Ramos (cell line): ENCODE measurements around the gene PARP1.

Experiments
- in situ Hi-C: fragments of 300-500 bp; cut with MboI; formaldehyde crosslinking; loops from one replicate; pipeline ENCODE4 v1.14.3; 2022; ENCODE audit warnings: low sequenced_read_pairs; ENCODE audit not compliant: unreplicated experiment

Gene PARP1

DNA sequence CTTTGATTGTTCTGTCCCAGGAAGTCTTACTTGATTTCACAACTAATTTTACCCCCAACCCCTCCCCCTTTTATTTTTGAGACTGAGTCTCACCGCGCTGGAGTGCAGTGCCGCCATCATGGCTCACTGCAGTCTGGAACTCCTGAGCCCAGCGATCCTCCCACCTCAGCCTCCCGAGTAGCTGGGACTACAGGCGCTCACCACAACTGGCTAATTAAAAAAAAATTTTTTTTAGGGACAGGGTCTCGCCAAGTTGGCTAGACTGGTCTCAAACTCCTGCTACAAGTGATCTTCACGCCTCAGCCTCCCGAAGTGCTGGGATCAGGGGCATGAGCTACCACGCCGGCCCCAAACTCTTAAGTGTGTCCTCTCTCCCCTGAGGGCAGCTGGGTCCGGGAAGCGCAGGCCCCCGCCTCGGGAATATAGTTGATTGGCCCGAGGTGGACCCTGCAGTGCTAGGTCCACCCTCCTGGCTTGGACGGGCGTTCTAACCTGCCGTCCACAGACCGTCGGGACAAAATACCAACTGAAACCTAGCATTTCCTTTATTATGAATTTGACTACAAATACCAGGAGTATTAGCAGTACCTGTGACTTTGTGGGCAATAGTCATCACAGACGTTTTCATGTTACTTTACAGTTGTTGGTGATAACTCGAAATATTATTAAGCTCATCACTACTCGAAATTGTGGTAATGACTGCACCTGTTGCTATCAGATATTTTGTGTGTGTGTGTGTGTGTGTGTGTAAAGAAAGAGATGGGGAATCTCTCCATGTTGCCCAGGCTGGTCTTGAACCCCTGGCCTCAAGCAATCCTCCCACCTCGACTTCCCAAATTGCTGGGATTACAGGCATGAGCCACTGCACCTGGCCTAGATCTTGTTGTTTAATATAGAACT, 642 bp upstream of the PARP1 start:
- in situ Hi-C loops, result no loop called here

DNA sequence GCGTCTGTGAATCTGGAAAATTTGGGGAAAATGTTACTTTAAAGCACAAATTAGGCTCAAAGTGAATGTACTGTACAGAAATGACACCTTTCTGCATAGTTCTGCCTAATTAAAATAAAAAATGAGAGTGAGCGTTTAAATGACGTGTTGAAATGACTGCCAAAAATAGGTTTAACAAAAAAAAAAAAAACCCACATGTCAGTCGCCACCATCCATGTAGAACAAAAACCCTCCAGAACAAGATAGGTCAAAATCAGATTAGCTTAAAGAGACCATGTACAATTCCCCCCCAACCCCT, 745 bp downstream of the PARP1 start:
- in situ Hi-C loops, result no loop called here

DNA sequence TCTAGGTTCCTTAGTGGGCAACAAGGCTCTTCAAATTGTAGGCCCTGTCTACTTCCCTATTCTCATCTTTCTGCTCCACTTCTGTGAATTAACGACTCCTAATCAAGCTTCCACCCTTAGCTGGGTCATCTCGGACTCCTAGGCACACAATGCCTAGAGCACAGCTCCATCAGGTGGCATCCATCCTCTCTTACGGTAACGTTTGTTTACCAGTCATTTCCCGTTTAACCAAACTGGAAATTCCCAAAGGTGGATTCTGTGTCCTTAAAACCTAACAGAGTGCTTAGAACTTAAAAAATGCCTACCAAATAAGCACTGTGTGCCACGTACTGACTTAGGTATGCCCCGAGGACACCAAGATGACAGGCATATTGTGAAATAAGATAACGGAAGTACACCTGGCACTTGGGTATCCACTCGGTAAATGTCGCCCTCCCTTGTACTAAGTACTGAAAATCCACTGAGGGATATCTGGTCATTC, 1.5 kb downstream of the PARP1 start:
- in situ Hi-C loops, result no loop called here

DNA sequence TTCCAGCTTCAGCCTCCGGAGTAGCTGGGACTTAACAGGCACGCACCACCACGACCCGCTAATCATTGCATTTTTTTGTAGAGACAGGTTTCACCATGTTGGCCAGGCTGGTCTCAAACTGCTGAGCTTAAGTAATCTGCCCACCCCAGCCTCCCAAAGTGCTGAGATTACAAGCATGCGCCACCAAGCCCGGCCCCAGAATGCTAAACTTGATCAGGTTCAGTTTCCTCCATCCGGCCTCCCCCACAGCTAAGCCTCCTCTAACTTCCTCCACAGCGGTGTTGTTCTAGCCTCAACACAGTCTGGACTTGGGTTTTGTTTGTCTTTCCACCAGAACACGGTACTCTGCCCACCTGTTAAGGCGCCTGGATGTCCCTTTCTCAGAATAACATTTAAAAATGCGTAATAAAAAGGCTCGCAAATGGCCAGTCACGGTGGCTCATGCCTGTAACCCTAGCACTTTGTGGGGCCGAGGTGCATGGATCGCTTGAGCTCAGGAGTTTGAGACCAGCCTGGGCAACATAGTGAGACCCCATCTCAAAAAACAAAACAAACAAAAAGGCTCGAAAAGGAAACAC, 2.4 kb downstream of the PARP1 start:
- in situ Hi-C loops, result no loop called here

DNA sequence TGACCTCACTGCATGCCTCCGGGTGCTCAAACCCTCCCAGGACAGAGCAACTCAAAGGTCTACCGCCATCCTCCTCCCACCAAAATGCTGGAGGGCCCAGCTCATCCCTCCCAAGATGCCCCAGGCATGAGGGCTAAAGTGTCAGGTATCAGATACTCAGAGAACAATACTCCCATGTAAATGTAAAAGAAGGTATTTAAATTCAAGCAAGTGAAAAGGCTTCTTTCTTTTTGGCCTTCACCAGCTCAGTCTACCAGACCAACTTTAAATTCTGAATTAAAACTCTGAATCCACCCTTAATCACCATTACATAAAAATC, 3.0 kb downstream of the PARP1 start:
- in situ Hi-C loops, result no loop called here

DNA sequence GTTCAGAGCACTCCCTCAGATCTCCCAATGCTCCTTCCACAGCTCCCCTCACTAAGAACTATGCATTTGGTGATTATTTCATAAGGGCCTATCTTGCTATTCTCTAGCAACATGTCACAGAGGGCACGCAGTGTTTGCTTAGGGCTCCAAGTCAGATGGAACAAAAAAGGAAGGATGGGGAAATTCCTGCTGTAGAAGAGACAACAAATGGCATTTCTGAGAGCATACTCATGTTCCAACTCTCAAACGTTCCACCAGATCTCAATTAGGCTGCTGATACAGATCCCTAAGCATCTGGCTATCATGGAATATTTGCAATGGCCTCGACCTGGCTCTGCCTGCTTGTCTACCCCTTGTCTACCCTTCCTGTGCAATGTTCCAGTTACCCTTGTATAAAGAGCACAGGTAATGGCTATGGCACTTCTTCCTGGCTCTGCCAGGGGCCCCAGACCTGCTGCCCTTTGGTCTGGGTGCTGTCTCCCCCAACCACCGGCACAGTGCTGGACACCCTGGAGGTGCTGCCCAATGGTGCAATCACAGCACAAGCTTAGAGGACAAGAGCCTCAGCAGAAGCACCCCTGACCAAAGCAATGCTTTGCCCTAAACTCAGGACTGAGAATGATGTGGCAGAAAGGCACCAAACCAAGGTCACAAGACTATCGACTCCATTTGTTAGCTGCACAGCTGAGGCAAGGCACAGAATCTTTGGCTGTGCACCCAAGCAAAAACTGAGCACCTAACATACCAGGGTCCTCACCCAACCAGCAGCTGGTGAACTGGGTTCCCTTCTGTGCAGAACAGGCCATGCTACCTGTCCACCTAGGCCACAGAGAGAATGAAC, 3.6 kb downstream of the PARP1 start:
- in situ Hi-C loops, result no loop called here

DNA sequence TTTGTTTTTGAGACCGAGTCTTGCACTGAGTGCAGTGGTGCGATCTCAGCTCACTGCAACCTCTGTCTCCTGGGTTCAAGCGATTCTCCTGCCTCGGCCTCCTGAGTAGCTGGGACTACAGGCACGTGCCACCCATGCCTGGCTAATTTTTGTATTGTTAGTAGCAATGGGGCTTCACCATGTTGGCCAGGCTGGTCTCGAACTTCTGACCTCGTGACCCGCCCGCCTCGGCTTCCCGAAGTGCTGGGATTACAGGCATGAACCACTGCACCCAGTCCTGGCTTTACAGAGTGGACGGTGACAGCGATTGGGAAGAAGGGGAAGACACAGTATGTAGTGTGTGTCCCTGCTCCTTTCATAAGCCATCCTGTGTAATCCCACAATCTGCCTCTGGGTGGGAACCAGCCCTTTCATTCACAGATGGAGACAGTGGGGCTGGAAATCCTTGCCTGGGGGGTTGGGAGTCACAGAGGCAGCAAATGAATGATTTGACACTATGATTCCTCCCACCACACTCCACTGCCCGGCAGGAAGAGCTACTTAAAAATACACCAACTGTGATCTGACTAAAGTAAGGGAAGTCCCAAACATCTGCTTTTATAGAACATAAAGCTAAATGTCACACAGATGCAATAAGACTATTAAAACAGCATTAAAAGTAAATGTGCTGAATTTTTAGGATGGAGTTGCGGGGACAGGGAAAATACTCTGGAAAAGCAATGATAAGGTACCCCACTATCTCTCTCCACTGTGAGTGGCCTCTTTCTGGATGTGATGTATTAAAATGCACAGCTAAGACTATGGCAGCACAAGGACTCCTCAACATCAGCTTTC, 4.5 kb downstream of the PARP1 start:
- in situ Hi-C loops, result no loop called here

DNA sequence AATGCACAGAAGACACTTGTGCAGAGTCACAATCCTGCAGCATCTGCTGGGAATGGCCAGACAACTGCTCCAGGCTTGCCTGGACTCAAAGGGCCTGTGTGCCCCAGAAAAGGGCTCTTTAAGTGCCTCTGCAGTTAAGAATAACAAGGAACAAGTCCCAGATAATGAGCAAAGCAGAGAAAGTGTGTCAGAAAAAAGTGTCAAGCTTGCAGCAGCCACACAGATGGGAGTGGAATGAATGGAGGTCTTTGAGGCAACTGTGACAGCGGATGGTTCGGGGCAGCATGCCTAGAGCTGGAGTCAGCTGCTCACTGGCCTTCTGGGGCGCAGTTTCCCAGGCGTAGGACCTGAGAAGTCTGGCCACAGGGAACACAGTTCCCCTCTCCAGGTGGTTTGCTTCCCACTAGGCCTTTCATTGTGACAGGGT, 5.1 kb downstream of the PARP1 start:
- in situ Hi-C loops, result no loop called here

DNA sequence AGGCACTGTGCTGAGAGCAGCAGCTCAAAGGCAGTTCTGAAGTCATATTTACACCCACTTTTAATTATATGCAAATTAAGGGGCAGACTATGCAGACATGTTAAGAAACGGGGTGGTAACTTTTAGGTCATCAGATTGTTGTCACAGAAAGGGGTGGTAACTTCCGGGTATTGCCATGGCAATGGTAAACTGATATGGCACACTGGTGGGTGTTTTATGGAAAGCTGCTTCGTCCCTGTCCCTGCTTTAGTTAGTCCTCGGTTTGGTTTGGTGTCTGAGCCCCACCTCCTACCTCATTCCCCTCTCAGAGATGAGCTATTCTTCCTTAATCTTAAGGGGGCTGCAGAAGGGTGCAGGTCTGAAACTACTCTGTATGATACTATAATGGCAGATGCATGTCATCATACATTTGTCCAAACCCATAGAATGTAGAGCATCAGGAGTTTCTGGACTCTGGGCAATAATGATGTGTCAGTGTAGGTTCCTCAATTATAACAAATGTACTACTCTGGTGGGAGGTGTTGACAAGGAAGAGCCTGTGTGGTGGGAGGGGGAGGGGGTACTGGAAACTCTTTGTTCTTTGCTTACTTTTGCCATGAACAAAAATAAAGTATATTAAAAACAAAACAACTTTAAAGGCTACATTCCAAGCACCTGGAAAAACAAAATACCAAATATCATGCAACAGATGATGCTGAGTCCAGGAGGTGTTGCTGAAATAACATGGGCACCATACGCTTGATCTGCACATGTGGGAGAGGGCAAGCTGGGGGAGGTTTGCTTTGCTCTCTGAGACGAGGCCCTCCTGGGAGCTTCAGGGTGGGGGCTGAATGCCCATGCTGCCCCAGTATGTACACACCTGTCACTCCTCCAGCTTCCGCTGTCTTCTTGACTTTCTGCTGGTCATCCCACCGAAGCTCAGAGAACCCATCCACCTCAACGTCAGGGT, 6.3 kb downstream of the PARP1 start:
- in situ Hi-C loops, result no loop called here

DNA sequence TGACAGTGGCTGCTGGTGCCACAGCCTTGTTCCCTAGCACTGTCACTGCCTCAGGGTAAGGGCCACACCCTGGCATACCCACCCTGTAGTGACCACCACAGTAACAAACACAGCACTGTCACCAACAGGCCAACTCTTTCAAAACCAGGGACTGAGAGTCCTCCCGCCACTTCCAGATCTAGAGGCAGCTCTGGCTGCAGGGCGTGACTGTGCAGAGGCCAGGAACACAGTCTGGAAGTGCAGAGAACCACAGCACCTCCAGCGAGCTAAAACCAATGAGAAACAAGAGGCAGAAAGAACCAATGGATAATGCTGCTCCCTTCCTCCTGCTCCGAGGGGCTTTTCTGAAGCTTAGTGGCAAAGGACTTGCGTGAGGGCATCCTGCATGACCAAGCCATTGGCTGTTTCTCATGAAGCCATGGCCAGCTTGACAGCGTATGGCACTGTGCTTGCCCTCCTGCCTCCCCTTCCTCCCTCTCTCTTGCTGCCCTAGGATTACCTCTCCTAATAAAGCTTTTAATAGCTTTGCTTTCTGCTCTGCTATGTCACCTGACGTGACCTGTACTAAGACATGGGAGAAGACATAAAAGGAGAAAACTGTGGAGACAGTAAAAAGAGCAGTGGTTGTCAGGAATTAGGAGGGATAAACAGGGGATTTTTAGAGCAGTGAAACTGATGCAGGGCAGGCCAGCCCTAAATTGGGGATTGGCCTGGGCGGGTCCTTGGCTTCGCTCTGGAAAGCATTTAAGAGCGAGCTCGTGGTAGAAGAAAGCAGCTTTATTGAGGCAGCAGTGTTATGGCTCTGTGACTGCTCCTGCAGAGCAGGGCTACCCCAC, 7.2 kb downstream of the PARP1 start:
- in situ Hi-C loops, result no loop called here

DNA sequence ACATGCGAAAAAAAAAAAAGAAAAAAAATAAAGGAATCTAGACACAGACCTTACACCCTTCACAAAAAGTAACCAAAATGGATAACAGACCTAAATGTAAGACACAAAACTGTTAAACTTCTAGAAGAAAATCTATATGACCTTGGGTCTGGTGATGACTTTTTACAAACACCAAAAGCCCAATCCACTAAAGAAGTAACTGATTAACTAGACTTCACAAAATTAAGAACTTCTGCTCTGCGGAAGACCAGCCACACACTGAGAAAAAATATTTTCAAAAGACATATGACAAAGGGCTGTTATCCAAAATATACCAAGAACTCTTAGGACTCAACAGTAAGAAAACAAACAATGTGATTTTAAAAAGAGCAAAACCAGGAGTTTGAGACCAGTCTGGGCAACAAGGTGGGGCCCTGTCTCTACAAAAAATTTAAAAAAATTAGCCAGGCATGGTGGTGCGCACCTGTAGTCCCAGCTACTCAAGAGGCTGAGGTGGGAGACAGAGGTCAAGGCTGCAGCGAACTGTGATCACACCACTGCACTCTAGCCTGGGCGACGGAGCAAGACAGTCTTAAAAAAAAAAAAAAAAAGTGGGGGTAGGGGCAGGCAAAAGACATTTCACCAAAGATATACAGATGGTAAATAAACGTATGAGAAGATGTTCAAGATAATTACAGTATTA, 9.8 kb downstream of the PARP1 start:
- in situ Hi-C loops, result no loop called here

DNA sequence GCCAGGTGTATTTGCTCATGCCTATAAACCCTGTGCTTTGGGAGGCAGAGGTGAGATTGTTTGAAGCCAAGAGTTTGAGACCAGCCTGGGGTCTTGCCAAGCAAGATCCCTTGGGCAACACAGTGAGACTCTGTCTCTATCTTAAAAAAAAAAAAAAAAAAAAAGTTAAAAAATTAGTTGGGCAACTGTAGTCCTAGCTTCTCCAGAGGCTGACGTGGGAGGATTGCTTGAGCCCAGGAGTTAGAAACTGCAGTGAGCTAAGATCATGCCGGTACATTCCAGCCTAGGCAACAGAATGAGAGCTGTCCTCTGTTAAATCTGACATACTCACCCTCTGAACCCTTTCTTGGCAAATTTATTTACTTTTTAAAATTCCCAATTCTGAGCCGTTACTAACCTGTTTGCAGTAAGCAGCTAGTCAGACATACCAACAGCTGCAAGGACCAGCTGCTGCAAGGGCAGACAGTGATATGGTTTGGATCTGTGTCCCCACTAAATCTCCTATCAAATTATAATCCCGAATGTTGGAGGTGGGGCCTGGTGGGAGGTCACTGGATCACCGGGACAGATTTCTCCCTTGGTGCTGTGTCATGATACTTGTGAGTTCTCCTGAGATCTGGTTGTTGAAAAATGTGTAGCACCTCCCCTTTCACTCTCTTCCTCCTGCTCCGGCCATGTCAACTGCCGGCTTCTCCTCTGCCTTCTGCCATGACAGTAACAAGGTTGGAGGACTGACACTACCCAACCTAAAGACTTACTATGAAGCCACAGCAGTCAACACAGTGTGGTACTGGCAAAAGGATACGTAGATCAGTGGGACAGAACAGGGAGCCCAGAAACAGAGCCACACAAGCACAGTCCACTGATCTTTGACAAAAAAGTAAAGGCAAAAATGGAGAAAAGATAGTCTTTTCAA, 10.6 kb downstream of the PARP1 start:
- in situ Hi-C loops, result no loop called here

DNA sequence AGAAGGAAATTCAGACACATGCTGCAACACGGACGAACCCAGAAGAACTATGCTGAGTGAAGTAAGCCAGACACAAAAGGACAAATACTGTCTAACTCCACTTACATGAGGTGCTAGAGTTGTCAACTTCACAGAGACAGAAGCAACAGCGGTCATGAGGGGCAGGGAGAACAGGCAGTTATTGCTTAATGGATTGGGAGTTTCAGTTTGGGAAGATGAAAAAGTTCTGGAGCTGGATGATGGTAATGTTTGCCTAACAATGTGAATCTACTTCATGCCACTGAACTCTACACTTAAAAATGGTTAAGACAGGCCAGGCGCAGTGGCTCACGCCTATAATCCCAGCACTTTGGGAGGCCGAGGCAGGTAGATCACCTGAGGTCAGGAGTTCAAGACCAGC, 12.1 kb downstream of the PARP1 start:
- in situ Hi-C loops, result no loop called here

DNA sequence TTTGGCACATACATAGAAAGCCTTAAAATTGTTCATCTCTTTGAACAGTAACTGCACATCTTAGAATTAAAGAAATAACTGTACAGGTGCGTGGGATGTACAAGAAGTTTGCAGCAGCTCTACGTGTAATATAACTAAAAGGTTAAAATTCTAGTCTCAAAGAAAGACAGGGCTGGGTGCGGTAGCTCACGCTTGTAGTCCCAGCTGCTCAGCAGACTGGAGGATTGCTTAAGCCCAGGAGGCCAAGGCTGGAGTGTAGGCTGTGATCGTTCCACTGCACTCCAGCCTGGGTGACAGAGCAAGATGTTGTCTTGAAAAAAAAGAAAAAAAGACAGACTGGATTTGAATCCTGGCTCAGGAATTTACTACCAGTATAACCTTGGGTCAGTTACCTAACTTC, 13.4 kb downstream of the PARP1 start:
- in situ Hi-C loops, result no loop called here

DNA sequence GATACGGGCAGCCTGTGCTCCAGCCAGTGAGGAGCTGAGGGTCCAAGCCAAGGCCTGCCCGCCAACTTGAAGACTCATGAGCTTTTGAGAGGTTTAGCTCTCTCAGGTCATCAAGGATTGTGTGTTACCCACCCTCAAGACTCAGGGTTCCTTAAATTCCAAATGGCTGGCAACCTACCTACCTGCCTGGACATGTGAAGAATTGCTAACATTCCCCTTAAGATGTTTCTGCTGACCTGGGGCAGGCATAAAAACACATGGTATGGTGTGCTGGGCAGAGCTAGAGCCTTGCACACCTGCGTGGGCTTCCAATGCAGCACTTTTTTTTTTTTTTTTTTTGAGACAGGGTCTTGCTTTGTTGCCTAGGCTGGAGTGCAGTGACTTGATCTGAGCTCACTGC, 17.2 kb downstream of the PARP1 start:
- in situ Hi-C loops, result no loop called here

DNA sequence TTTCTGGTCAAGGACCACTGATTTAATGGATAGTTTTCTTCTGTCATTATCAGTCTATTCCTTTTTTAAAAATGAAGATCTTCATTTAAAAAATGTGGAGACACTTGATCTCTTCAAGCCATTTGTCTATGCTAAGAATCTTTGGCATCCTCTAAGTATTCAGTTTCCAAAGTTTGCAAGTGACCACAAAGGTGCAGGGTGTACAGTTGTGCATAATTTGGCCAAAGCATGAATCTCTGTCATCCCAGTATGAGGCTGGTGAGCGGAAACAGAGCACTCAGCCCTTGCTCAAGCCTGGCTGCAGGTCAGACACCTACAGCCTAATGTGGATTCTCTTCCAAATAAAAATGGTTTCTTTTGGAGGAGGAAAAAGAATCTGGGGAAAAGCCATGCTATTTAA, 19.8 kb downstream of the PARP1 start:
- in situ Hi-C loops, result no loop called here

DNA sequence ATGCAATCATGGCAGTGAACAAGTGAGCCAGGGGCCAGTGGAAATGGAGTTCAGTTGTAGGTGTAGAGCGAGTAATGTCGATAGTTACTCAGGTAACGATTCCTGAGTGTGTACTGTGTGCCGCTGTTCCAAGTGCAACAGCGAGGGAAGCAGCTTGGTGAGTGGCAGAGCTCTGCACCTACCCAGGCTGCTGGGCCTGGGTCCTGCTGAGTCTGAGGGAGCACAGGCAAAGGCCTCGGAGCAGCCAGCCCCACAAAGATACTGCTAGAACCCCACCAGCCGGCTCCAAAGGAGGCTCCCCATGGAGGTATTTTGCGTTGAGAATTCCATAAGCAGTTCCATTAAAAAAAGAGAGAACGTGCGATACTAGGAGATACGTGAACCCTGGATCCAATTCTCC, 23.2 kb downstream of the PARP1 start:
- in situ Hi-C loops, result no loop called here
